ENCODE data around the gene ADRA1B.

ADRA1B gene

GRCh38 chr5:160021831-160022446 lies 105.7 kb downstream of the ADRA1B start:
- peak; percentile 30 for DNase-seq

Measured in activated naive CD4-positive, alpha-beta T cell treated with Interleukin-2 at 50 U/mL for 16 hours (primary cell).